K562 (cell line): Measurements from ENCODE around the gene HDAC10. TPM values are rescaled to one million over a fixed set of nuclear protein-coding genes. Genes with fewer than 3 reads are reported as not detected.

ENCODE experiments used
- ATAC-seq: fragments of 200-7000 bp; cut with Tn5 transposase; 3 replicates; pipeline ENCODE4 v1.9.1; 2020; ENCODE audit warnings: moderate library complexity
- BruUV-seq: library from RNA; stranded (reverse); fragments of 400-500 nt; replicated peaks from 2 replicates; lab custom pipeline; 2021; lab: Mats Ljungman, UMichigan
- CTCF ChIA-PET: fragments of 300-600 bp; formaldehyde crosslinking; extraction: SDS; loops from one replicate; lab custom pipeline; 2021; ENCODE audit warnings: low intra/inter-chr PET ratio; lab: Yijun Ruan, JAX
- POLR2A ChIA-PET: fragments of 300-600, 350-650 bp; sonication (Branson Sonifier 250); formaldehyde crosslinking; extraction: SDS; loops from one replicate; lab custom pipeline; 2021; ENCODE audit warnings: antibody characterized with exemption, inconsistent platforms; lab: Yijun Ruan, JAX
- DNase-seq, 4 experiments: peaks; one replicate each; pipeline versions ENCODE4 v3.0.0 to v3.0.0-alpha.2; 2011 to 2018; ENCODE audit warnings: low spot score in 3 of 4, mixed read lengths in 3 of 4; ENCODE audit errors: extremely low read depth in 1 of 4
- FAIRE-seq: peaks from 2 replicates; lab custom pipeline; 2011; peaks lifted over from hg19 to GRCh38; lab: Jason Lieb, UNC
- H2AFZ ChIP-seq: 2 replicates; pipeline ENCODE4 v1.6.0; 2011; ENCODE audit warnings: low read depth, low read length, control low read depth, inconsistent platforms
- H3K27ac ChIP-seq: fragments of 200-600 bp; 3 replicates; pipeline ENCODE4 v1.8.0; 2011; ENCODE audit warnings: low read depth, mild to moderate bottlenecking, control low read depth, inconsistent platforms, low read length, moderate library complexity, mixed read lengths; ENCODE audit errors: extremely low read depth
- H3K27me3 ChIP-seq, 2 experiments: fragments of 300-600 bp in 1 of 2; 2 replicates in 1 of 2; 3 replicates in 1 of 2; pipeline versions ENCODE4 v1.6.0 to v1.8.0; 2011; ENCODE audit warnings: inconsistent platforms in 2 of 2, low read length in 2 of 2, mild to moderate bottlenecking in 1 of 2, mixed read lengths in 1 of 2, moderate library complexity in 1 of 2; ENCODE audit not compliant: control insufficient read depth in 2 of 2, insufficient read depth in 2 of 2
- H3K36me3 ChIP-seq: fragments of 300-600 bp; 3 replicates; pipeline ENCODE4 v1.8.0; 2011; ENCODE audit warnings: mild to moderate bottlenecking, low read length, inconsistent platforms; ENCODE audit not compliant: control insufficient read depth, insufficient read depth
- H3K4me1 ChIP-seq, 2 experiments: fragments of 200-600 bp in 1 of 2; replicated peaks in 1 of 2; 2 replicates in 1 of 2; 3 replicates in 1 of 2; pipeline versions ENCODE4 v1.5.1 to v1.8.0; 2011; ENCODE audit warnings: inconsistent platforms in 2 of 2, low read length in 2 of 2, mild to moderate bottlenecking in 1 of 2, mixed read lengths in 1 of 2, moderate library complexity in 1 of 2; ENCODE audit not compliant: control insufficient read depth in 2 of 2, insufficient read depth in 2 of 2
- H3K4me2 ChIP-seq: 2 replicates; pipeline ENCODE4 v1.6.1; 2011; ENCODE audit warnings: low read length, control low read depth, inconsistent platforms, mixed read lengths; ENCODE audit not compliant: insufficient read depth
- H3K4me3 ChIP-seq: fragments of 200-600 bp; sonication (generic), shearing (Covaris generic); 2 replicates; pipeline ENCODE4 v1.5.1; 2016; ENCODE audit warnings: control low read depth, inconsistent platforms
- H3K79me2 ChIP-seq: fragments of 200-600 bp; 3 replicates; pipeline ENCODE4 v1.8.0; 2011; ENCODE audit warnings: low read length, inconsistent platforms; ENCODE audit not compliant: control insufficient read depth, insufficient read depth
- H3K9ac ChIP-seq, 2 experiments: 2 replicates each; pipeline versions ENCODE4 v1.6.0 to v1.6.1; 2011; ENCODE audit warnings: low read depth in 2 of 2, low read length in 2 of 2, control low read depth in 1 of 2, inconsistent platforms in 1 of 2, mild to moderate bottlenecking in 1 of 2, mixed read lengths in 1 of 2; ENCODE audit not compliant: insufficient read depth in 1 of 2
- H3K9me1 ChIP-seq: one replicate; pipeline ENCODE4 v1.6.0; 2011; ENCODE audit warnings: inconsistent platforms, mild to moderate bottlenecking, low read length, moderate library complexity; ENCODE audit not compliant: control insufficient read depth, insufficient read depth
- H3K9me3 ChIP-seq: replicated peaks from 2 replicates; pipeline ENCODE4 v1.5.1; 2011; ENCODE audit warnings: low read depth, low read length, inconsistent platforms; ENCODE audit not compliant: control insufficient read depth, insufficient read depth
- H4K20me1 ChIP-seq: replicated peaks from 2 replicates; pipeline ENCODE4 v1.6.1; 2011; ENCODE audit warnings: low read length, inconsistent platforms, mixed read lengths; ENCODE audit not compliant: control insufficient read depth, insufficient read depth
- ARID3A ChIP-seq: IDR thresholded peaks from 2 replicates; pipeline ENCODE4 v1.6.1; 2012; ENCODE audit warnings: low read depth, low read length, improper control_type of control experiment, borderline replicate concordance
- CTCF ChIP-seq, 3 experiments: IDR thresholded peaks in 2 of 3; conservative IDR thresholded peaks in 1 of 3; 2 replicates each; pipeline ENCODE4 v1.5.1; 2011 to 2012; ENCODE audit warnings: low read length in 3 of 3, mild to moderate bottlenecking in 3 of 3, control low read depth in 2 of 3, improper control_type of control experiment in 1 of 3, inconsistent platforms in 1 of 3, low read depth in 1 of 3, mixed read lengths in 1 of 3, moderate library complexity in 1 of 3; ENCODE audit not compliant: insufficient read depth in 2 of 3
- PURB ChIP-seq: sonication (generic); formaldehyde crosslinking; IDR thresholded peaks from 2 replicates; pipeline ENCODE4 v1.9.0; 2021; ENCODE audit warnings: low read depth, mild to moderate bottlenecking, missing genetic modification reagents
- RAD21 ChIP-seq, 2 experiments: fragments of 250-450 bp in 1 of 2; fragments of 450-650 bp in 1 of 2; sonication (Bioruptor Pico) in 1 of 2; formaldehyde crosslinking in 1 of 2; IDR thresholded peaks in 1 of 2; conservative IDR thresholded peaks in 1 of 2; 2 replicates each; pipeline versions ENCODE4 v1.4.0 to v1.8.0; 2020 to 2022; ENCODE audit warnings: mild to moderate bottlenecking in 2 of 2, moderate library complexity in 1 of 2
- STAG1 ChIP-seq: sonication (generic); formaldehyde crosslinking; IDR thresholded peaks from 2 replicates; pipeline ENCODE4 v1.5.0; 2020; ENCODE audit warnings: missing genetic modification reagents, borderline replicate concordance
- WGBS: fragments of 100-300 bp; shearing (Covaris generic); methylation state at CpG from one replicate; pipeline ENCODE4 v1.1.6; 2016; ENCODE audit warnings: low coverage, mixed read lengths; ENCODE audit not compliant: insufficient coverage; ENCODE audit errors: missing lambda C conversion rate; 5-methylcytosine and 5-hydroxymethylcytosine counted together
- in situ Hi-C: fragments of 300-500 bp; cut with MboI; formaldehyde crosslinking; loops from 4 replicates; pipeline ENCODE4 v1.15.0; 2018; ENCODE audit warnings: inconsistent platforms, mixed read lengths
- intact Hi-C: fragments of 100-400 bp; cut with micrococcal nuclease; formaldehyde crosslinking; loops from 2 replicates; pipeline ENCODE4 v1.14.2; 2022
- polyA plus RNA-seq, 8 experiments: library from polyadenylated mRNA; depleted of rRNA in 4 of 8; stranded (reverse) in 5 of 8; unstranded in 3 of 8; fragments of >200 nt; fragmentation: Nextera tagmentation in 2 of 8; fragmentation: Illumina TruSeq in 1 of 8; extraction: Ambion mirVana in 2 of 8; extraction: Trizol in 1 of 8; gene quantifications; 2 replicates each; pipeline versions ENCODE4 v1.2.1 to v1.2.3, GENCODE V29; 2011 to 2014; ENCODE audit warnings: inconsistent platforms in 1 of 8, missing spikeins in 1 of 8
- total RNA-seq, 7 experiments: library from RNA; depleted of rRNA in 6 of 7; stranded (reverse); fragments of >200 nt in 6 of 7; fragmentation: Illumina TruSeq in 2 of 7; extraction: Trizol in 2 of 7; gene quantifications; 2 replicates each; pipeline versions ENCODE4 v1.2.1 to v1.2.3, GENCODE V29; 2011 to 2021; ENCODE audit warnings: low replicate concordance in 1 of 7
- TF ChIP-seq, protein P1 (sequence below): fragments of 200-800 bp; sonication (Bioruptor generic); IDR thresholded peaks from 2 replicates; pipeline ENCODE4 v1.6.1; 2017; ENCODE audit warnings: missing genetic modification characterization, missing compliant biosample characterization

HDAC10 gene
- total and polyA plus RNA-seq, 9 of the 15 experiments (the other 6 are each of a cell fraction or from before 2014, with no cell fraction given) = 0.10 to 44.2 (median 6.5) TPM

GRCh38 chr22:50238755-50239154, 12.3 kb downstream of the HDAC10 start (continued):
- TF ChIP-seq ARID3A = no peak
- no peak for TF ChIP-seq RAD21 (CRISPR knock-in tag; conservative IDR thresholded peaks at IDR 0.05 in 1 of 2, IDR thresholded peaks at IDR 0.05 in 1 of 2)
- TF ChIP-seq PURB (CRISPR knock-in tag) = no peak
- TF ChIP-seq, protein P1, sequence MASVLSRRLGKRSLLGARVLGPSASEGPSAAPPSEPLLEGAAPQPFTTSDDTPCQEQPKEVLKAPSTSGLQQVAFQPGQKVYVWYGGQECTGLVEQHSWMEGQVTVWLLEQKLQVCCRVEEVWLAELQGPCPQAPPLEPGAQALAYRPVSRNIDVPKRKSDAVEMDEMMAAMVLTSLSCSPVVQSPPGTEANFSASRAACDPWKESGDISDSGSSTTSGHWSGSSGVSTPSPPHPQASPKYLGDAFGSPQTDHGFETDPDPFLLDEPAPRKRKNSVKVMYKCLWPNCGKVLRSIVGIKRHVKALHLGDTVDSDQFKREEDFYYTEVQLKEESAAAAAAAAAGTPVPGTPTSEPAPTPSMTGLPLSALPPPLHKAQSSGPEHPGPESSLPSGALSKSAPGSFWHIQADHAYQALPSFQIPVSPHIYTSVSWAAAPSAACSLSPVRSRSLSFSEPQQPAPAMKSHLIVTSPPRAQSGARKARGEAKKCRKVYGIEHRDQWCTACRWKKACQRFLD (CRISPR knock-in tag) = no peak

GRCh38 chr22:50236731-50237409, 14.2 kb downstream of the HDAC10 start:
- Histone ChIP-seq H3K9ac (no peak overlapping the region), H3K9me1 (no peaks in the 10 kb centered on the region), H3K36me3 (peaks cover 38% of the 10 kb centered on the region; the same call in 2 of the 3 replicates), H3K27me3 (no peaks in the 10 kb centered on the region), H3K27ac (no peak overlapping the region), H3K4me3 (no peak overlapping the region), H3K4me2 (no peak overlapping the region), H3K4me1 (peaks cover 0 to 21% of the 10 kb centered on the region in 2 experiments; a peak in 3 of 5 replicates), H3K9me3 (no peaks in the 10 kb centered on the region; the same call in 1 of the 2 replicates), H4K20me1 (0 out of 2 replicates have a peak, but pooled peaks cover 5% of the 10 kb centered on the region), H2AFZ (no peak overlapping the region), H3K79me2 (peaks cover 57% of the 10 kb centered on the region)
- FAIRE-seq (no peak), ATAC-seq (no peak), DNase-seq (no peak)
- WGBS = 87% methylated on average over 7 of the region's 11 CpGs
- in situ Hi-C loops (no loop called here), intact Hi-C loops (no loop called here)
- ChIA-PET POLR2A (interaction anchor here (0.8 kb wide), 2 partner anchors 10 to 36 kb away, joined by 3 read pairs; no protein-coding TSS in a partner anchor), CTCF (no interaction called here)
- no TSS peak for BruUV-seq
- TF ChIP-seq CTCF (IDR thresholded peaks at IDR 0.05 in 2 of 3, conservative IDR thresholded peaks at IDR 0.05 in 1 of 3; ENCODE audit: insufficient read depth in 2 of 3, low read depth in 1 of 3, low read length in 3 of 3) = 0 out of 6 replicates have a peak, but pooled peaks have one; percentile 8 to 17 (median 12)
- TF ChIP-seq STAG1 (CRISPR knock-in tag) = no peak
- TF ChIP-seq, all 486 proteins: peak for 1
